GM21576 (cell line): Measurements from ENCODE around the gene PLEKHH3.
"Not testable (repeated sequence)": the region's sequence is repeated elsewhere in the genome, so short reads cannot be mapped to it uniquely, and the experiment has no call there.

Experiments used
- ATAC-seq: cut with Tn5 transposase; IDR thresholded peaks from one replicate; pipeline ENCODE4 v1.9.1; 2021; ENCODE audit warnings: mild to moderate bottlenecking, moderate library complexity; ENCODE audit not compliant: unreplicated experiment

Gene PLEKHH3

DNA sequence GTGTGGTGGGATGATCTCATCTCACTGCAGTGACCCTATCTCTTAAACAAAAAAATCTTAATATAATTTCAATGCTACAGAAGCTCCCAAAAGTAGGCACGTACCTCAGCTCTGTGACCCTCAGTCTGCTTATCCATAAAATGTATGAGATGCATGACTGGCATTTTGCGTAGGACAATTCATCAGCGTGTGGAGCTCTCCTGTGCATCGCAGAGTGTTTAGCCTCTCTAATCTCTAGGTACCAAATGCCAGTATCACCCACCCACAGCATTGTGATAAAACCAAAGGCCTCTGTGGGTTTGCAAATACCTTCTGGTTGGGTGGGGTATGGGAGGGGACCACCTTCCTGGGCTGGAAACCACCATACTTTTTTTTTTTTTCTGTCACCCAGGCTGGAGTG, 36.7 kb downstream of the PLEKHH3 start:
- ATAC-seq: no peak

DNA sequence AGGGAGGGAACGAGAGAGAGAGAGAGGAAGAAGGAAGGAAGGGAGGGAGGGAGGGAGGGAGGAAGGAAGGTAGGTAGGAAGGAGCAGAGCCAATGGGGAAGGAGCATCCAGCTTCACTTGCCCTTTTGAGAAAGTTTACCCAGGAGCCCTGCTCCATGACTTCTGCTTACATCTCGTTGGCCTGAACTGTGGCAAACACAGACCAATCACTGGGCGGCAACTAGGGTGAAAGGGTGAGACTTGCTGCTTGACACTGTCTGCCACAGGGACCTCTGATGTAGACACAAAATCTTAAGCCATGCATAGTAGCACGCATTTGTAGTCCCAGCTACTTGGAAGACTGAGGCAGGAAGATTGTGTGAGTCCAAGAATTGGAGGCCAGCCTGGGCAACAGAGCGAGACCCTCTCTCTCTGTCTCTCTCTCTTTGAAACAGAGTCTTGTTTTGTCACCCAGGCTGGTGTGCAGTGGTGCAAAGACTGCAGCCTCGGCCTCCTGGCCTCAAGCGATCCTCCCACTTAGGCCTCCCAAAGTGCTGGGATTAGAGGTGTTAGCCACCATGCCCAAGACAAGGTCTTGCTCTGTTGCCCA, 37.2 kb downstream of the PLEKHH3 start:
- no peak for ATAC-seq

DNA sequence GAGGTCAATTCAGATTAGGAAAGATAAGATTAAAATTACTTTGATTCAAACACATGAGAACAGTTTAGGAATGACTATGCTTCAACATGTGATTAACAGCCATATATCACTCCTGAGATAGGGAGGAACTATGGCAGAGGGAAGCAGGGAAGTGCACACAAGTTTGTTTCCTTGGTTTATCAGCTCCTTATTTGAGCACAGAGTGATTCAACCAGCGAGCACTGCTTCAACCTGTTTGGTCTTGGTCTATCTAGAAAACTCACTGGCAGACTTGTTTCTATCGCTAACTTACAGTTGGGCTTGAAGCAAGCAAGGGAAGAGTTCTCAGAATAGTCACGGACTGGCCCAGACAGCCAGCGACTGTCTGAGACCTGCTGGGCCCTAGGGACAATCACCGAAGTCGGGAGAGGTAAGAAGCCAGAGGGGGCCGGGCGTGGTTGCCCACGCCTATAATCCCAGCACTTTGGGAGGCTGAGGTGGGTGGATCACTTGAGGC, 43.8 kb downstream of the PLEKHH3 start:
- no peak for ATAC-seq

DNA sequence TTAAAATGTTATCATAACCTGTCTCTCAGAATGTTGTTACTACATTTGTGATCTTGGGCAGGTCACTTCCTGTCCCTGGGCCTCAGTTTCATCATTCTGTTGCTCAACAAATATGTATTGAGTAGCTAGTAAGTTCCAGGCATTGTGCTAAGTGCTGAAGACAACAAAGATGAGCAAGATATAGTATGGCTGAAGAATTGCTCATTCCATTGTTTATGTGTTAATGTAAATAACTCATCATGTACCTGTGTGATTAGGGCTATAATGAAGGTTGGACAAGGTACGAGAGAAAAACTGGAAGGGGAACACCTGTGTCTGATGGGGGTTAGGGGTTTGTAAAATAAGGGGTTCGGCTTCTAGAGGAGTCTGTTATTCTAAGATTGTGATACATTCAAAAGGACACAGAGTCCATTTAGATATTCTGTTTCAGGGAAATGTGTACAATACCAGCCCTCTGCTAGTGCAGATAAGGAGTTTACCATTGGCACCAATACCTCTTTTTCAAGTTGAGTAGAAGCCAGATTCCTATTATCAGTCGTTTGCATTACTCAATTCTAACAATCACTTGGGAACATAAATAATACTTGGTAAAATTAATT, 47.3 kb downstream of the PLEKHH3 start:
- ATAC-seq: no peak

DNA sequence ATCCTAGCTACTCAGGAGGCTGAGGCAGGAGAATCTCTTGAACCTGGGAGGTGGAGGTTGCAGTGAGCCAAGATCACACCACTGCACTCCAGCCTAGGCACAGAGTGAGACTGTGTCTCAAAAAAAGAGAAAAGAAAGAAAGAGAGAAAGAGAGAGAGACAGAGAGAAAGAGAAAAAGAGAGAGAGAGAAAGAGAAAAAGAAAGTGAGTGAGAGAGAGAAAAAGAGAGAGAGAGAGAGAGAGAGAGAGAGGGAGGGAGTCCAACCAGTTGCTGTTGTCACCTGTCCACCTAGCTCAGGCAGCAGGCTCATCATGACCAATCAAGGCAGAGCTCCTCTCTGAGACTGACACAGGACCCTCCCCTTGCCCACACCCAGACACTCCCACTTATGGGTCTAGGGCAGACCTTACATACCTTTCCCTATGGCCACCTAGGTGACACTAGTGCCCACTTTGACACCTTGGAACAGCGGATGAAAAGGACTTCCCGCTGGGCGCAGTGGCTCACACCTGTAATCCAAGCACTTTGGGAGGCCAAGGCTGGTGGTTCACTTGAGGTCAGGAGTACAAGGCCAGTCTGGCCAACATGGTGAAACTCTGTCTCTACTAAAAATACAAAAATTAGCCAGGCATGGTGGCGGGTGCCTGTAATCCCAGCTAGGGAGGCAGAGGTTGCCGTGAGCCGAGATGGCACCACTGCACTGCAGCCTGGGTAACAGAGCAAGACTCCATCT, 49.6 kb downstream of the PLEKHH3 start:
- ATAC-seq: not testable (repeated sequence)

DNA sequence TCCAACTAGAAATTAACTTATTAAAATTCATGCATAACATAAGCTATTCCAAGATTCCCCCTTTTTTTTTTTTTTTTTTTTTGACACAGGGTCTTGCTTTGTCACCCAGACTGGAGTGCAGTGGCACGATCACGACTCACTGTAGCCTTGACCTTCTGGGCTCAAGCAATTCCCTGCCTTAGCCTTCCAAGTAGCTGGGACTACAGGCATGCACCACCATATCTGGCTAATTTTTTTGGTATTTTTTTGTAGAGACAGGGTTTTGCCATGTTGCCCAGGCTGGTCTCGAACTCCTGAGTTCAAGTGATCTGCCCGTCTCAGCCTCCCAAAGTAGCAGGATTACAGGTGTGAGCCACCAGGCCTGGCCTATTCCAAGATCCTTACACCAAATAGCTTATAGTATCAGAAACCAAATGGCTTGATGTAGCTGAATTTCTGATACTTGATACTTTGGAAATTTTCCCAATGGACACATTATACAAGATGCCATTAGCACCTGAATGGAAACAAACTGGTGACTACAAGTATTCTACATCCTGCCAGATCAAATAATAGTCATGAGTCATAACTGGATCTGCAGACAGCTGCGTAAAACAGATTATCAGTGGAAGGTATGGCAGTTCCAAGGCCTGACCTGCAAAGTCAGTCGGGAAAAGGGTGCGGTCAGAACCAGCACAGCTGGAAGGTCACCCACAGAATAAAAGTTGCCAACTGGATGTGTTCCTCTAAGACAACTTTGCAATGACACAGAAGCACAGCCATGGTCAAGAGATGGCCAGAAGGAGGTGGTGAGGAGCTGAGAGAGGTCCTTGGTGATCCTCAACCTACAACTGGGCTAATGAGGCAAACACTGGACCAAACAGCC, 52.8 kb downstream of the PLEKHH3 start:
- no peak for ATAC-seq

DNA sequence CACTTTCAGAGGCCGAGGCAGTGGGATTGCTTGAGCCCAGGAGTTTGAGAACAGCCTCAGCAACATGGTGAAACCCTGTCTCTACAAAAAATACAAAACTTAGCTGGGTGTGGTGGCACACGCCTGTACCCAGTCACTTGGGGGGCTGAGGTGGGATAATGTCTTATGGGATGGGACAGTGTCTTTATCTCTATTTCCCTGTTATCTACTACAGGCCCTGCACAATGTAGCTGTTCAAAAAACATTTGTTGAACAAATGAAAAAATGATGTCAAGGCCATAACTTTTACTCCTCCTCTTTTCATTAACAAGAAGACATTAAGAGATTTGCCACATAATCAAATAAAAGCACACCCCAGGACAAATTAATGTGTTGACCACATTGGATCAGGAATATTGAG, 53.5 kb downstream of the PLEKHH3 start:
- ATAC-seq: no peak

DNA sequence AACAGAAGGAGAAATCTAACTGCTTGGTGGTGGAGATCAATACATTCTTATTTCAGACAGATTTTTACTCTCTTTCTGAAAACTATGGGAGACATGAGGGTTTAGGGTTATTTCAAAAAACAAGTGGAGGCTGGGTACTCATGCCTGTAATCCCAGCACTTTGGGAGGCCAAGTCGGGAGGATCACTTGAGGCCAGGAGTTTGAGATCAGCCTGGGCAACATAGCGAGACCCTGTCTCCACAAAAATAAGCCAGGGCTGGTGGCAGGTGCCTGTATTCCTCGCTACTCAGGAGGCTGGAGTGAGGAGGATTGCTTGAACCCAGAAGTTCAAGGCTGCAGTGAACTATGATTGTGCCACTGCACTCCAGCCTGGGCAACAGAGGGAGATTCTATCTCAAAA, 54.8 kb downstream of the PLEKHH3 start:
- ATAC-seq: not testable (repeated sequence)

DNA sequence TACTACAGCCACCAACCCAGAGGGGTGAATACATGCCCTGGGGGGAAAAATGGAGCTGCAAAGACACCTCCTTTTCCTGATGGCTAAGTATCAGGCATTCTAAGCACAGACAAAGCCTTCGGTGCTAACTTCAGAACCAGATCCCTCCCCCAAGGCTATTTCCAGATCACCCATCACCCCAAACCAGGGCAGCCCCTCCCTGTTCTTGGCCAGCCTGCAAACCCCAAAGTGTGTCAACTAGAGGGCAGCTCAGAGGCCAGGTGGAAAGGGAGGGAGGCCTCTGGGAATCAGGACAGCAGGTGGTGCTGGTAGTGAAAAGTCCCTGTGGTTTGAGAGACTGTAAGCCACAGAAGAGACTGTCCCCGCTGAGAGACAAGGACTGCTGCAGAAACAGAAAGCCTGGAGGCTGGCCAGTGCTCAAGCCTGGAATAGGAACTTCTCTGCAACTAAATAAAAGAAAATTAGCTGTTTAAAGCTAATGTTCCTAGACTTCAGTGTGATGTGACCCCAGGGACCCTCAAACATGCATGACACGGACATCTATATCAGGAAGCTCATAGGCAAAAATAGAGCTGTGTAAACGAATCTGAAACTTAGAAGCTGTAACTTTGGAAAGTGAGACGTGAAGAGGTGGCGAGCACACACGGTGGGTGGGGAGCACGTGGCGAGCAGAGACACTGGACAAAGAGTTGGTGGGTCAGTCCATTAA, 58.2 kb downstream of the PLEKHH3 start:
- peak; percentile 70 for ATAC-seq

DNA sequence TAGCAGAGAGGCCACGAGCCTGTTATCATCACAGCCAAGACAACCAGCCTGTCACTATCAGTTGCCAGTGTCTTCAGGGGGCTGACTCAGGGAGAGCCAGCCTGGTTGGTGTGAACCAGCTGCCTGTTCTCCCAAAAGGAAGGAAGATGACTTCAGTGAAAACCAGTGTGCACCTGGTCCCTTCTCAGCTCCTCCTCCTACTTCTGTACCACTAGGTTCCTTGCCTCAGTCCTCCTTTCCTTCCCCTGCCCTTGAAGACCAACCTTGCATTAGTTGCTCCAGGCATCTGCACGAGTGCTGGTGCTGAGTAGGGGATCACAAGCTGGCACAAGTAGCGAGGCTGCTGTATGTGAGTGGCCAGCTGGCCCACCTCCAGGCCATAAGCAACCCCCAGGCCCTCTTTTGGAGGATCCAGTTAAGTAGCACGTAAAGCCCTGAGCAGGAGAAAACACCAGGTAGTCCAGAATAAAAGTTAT, 58.8 kb downstream of the PLEKHH3 start:
- ATAC-seq: peak; percentile 31
